ENCODE measurements around the gene ATXN10. TPM values are rescaled to one million over a fixed set of nuclear protein-coding genes. Genes with fewer than 3 reads are reported as not detected.

Gene ATXN10
- total RNA-seq, 2 experiments from 2014 or later = 75.9 to 81.0 TPM

GRCh38 chr22:45636683-45637082, 35.0 kb upstream of the ATXN10 start:
- no peaks in the 10 kb centered on the region for H3K9me3 Mint-ChIP-seq
- H3K27ac Mint-ChIP-seq = no peak overlapping the region
- ATAC-seq (ENCODE audit: low read depth) (no peak), DNase-seq (no peak)
- no peak overlapping the region for H3K4me3 Mint-ChIP-seq
- H3K27me3 Mint-ChIP-seq = peaks cover 63% of the 10 kb centered on the region
- H3K4me1 Mint-ChIP-seq = peaks cover 16% of the 10 kb centered on the region
- H3K36me3 Mint-ChIP-seq = no peaks in the 10 kb centered on the region
- POLR2A ChIA-PET = no interaction called here

- ATAC-seq (ENCODE audit: low read depth) = no peak
- H3K27me3 Mint-ChIP-seq = peaks cover 64% of the 10 kb centered on the region
Observed at GRCh38 chr22:45638197-45638596, 33.4 kb upstream of the ATXN10 start.

GRCh38 chr22:45638834-45639746, 32.5 kb upstream of the ATXN10 start:
- Mint-ChIP-seq H3K27me3 (peaks cover 62% of the 10 kb centered on the region), H3K36me3 (no peaks in the 10 kb centered on the region), H3K27ac (peak overlapping the region; percentile 30), H3K4me3 (peak overlapping the region; percentile 43), H3K4me1 (peaks cover 24% of the 10 kb centered on the region), H3K9me3 (no peaks in the 10 kb centered on the region)
- no peak for DNase-seq
- POLR2A ChIA-PET = no interaction called here
- no peak for ATAC-seq (ENCODE audit: low read depth)

More at GRCh38 chr22:45638197-45638596, 33.4 kb upstream of the ATXN10 start:
- Mint-ChIP-seq H3K27ac (no peak overlapping the region), H3K36me3 (no peaks in the 10 kb centered on the region), H3K4me3 (no peak overlapping the region), H3K9me3 (no peaks in the 10 kb centered on the region), H3K4me1 (peaks cover 23% of the 10 kb centered on the region)
- no peak for DNase-seq
- POLR2A ChIA-PET = interaction anchor here (0.9 kb wide), 1 partner anchor 20 kb away, joined by 3 read pairs; no protein-coding TSS in a partner anchor

DNA sequence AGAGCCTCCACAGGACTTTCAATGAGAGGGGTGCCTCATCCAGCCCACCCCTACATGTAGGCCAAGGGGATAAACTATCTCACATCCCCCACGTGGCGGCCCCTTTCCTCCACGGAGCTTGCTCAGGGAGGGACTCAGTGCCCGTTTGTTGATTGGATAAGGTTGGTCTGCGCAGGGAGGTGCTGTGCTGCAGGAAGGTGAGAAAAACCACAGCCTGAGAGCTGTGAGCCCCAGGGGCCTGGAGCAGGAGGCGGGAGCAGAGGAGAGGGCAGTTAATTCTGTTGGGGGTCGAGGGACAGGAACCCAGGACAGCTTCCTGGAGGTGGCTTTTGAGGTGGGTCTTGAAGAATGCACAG, 31.9 kb upstream of the ATXN10 start:
- Mint-ChIP-seq H3K27ac (peak overlapping the region; percentile 42), H3K9me3 (no peaks in the 10 kb centered on the region), H3K36me3 (no peaks in the 10 kb centered on the region), H3K4me1 (peaks cover 24% of the 10 kb centered on the region), H3K27me3 (peaks cover 66% of the 10 kb centered on the region), H3K4me3 (peak overlapping the region; percentile 43)
- DNase-seq (no peak), ATAC-seq (ENCODE audit: low read depth) (peak; percentile 59)
- POLR2A ChIA-PET = no interaction called here

DNA sequence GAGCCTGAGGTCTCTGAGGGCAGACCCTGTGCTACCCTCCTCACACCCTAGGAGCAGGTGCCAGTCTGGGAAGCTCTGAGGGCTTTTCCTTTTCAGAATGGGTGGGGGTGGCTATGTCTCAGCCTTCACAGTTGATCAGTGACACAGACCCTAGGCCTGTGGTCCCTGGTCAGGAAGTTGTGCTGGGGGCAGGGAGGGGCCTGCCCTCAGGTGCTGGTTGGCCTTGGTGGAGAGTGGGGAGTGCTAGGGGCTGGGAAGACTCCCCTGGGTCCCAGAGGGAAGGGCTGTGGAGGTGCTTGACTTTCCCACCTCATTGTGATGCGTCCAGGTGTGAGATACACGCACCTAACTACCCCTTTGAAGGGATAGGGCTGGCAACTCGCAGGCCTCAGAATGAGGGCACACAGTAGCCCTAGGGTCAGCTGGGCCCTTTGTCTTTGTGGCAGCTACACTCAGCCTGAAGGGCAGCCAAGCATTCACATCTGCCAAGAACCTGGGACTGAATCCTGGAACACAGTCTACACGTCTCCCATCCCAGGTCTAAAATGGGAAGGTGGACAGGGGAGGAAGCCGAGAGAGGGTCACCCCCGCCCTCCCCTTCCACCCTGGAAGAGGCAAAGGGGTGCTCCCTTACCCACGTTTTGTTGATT, 31.2 kb upstream of the ATXN10 start:
- H3K4me3 Mint-ChIP-seq = no peak overlapping the region
- peaks cover 24% of the 10 kb centered on the region for H3K4me1 Mint-ChIP-seq
- DNase-seq (no peak), ATAC-seq (ENCODE audit: low read depth) (peak; percentile 29)
- peaks cover 66% of the 10 kb centered on the region for H3K27me3 Mint-ChIP-seq
- no peaks in the 10 kb centered on the region for H3K36me3 Mint-ChIP-seq
- H3K9me3 Mint-ChIP-seq = no peaks in the 10 kb centered on the region
- POLR2A ChIA-PET = no interaction called here
- H3K27ac Mint-ChIP-seq = no peak overlapping the region

- Mint-ChIP-seq H3K4me1 (peaks cover 28% of the 10 kb centered on the region), H3K27me3 (peaks cover 67% of the 10 kb centered on the region), H3K36me3 (no peaks in the 10 kb centered on the region), H3K4me3 (no peak overlapping the region), H3K27ac (no peak overlapping the region), H3K9me3 (no peaks in the 10 kb centered on the region)
- ATAC-seq (ENCODE audit: low read depth) (no peak), DNase-seq (no peak)
- POLR2A ChIA-PET = no interaction called here
Observed at GRCh38 chr22:45640941-45641621, 30.6 kb upstream of the ATXN10 start.

DNA sequence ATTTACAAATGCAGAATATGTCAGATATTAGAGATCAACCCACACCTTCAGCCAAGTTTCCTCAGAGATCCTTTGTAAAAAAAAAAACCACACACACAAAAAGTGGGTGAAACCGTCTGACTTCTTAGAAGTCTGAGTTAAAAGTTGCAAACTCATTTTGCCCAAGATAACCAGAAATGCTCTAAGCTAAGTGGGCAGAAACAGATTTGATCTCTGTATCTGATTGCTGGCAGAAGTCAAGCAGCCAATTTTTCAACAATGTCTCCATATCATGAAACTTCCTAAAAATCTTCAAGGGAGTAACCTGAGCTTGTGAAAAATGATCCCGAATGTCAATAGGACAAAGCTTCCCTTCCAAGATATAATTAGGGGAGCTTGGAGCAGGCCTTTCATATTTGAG, 28.6 kb upstream of the ATXN10 start:
- no peak overlapping the region for H3K4me3 Mint-ChIP-seq
- H3K4me1 Mint-ChIP-seq = peaks cover 30% of the 10 kb centered on the region
- H3K36me3 Mint-ChIP-seq = no peaks in the 10 kb centered on the region
- no peak overlapping the region for H3K27ac Mint-ChIP-seq
- peaks cover 55% of the 10 kb centered on the region for H3K27me3 Mint-ChIP-seq
- no peaks in the 10 kb centered on the region for H3K9me3 Mint-ChIP-seq
- DNase-seq (no peak), ATAC-seq (ENCODE audit: low read depth) (no peak)
- POLR2A ChIA-PET = no interaction called here

- DNase-seq (no peak), ATAC-seq (ENCODE audit: low read depth) (no peak)
- H3K9me3 Mint-ChIP-seq = no peaks in the 10 kb centered on the region
- no peak overlapping the region for H3K27ac Mint-ChIP-seq
- H3K27me3 Mint-ChIP-seq = peaks cover 43% of the 10 kb centered on the region
- peaks cover 26% of the 10 kb centered on the region for H3K4me1 Mint-ChIP-seq
- H3K36me3 Mint-ChIP-seq = no peaks in the 10 kb centered on the region
- POLR2A ChIA-PET = no interaction called here
- H3K4me3 Mint-ChIP-seq = no peak overlapping the region
Observed at GRCh38 chr22:45644714-45645113, 26.9 kb upstream of the ATXN10 start.

DNA sequence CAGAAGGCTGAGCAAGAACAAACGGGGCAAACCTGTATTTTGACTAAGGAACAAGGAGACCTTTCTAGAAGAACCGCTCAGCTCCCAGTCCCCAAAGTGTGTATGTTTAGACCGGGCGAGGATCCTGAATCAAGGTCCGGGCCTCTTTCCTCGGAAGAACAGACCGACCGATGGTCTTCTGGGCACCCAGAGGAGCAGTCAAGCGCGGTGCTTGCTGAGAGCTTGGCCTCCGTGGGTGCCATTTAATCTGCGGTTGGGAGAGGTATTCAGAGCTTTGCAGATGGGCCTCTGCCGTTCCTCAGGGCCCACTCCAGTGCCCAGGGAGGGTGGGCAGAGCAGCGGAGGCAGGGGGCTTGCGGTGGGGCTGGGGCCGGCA, 26.5 kb upstream of the ATXN10 start:
- Mint-ChIP-seq H3K36me3 (no peaks in the 10 kb centered on the region), H3K4me3 (no peak overlapping the region), H3K4me1 (peaks cover 21% of the 10 kb centered on the region), H3K27me3 (peaks cover 38% of the 10 kb centered on the region), H3K9me3 (no peaks in the 10 kb centered on the region), H3K27ac (no peak overlapping the region)
- POLR2A ChIA-PET = no interaction called here
- ATAC-seq (ENCODE audit: low read depth) (no peak), DNase-seq (no peak)

- no peaks in the 10 kb centered on the region for H3K9me3 Mint-ChIP-seq
- ATAC-seq (ENCODE audit: low read depth) (peak; percentile 94), DNase-seq (peak; percentile 91)
- peaks cover 36% of the 10 kb centered on the region for H3K27me3 Mint-ChIP-seq
- POLR2A ChIA-PET = no interaction called here
- no peaks in the 10 kb centered on the region for H3K36me3 Mint-ChIP-seq
- peak overlapping the region; percentile 45 for H3K27ac Mint-ChIP-seq
- peaks cover 19% of the 10 kb centered on the region for H3K4me1 Mint-ChIP-seq
- H3K4me3 Mint-ChIP-seq = peak overlapping the region; percentile 72
Observed at GRCh38 chr22:45645526-45646414, 25.9 kb upstream of the ATXN10 start.

- no peak for DNase-seq
- Mint-ChIP-seq H3K4me3 (no peak overlapping the region), H3K27ac (no peak overlapping the region), H3K36me3 (no peaks in the 10 kb centered on the region), H3K4me1 (peaks cover 16% of the 10 kb centered on the region), H3K27me3 (peaks cover 20% of the 10 kb centered on the region), H3K9me3 (no peaks in the 10 kb centered on the region)
- no peak for ATAC-seq (ENCODE audit: low read depth)
- POLR2A ChIA-PET = no interaction called here
Observed at GRCh38 chr22:45647532-45648225, 24.0 kb upstream of the ATXN10 start.

- ATAC-seq (ENCODE audit: low read depth) (no peak), DNase-seq (no peak)
- no peaks in the 10 kb centered on the region for H3K36me3 Mint-ChIP-seq
- no peaks in the 10 kb centered on the region for H3K9me3 Mint-ChIP-seq
- POLR2A ChIA-PET = no interaction called here
- no peak overlapping the region for H3K4me3 Mint-ChIP-seq
- H3K4me1 Mint-ChIP-seq = peaks cover 11% of the 10 kb centered on the region
- no peak overlapping the region for H3K27ac Mint-ChIP-seq
- H3K27me3 Mint-ChIP-seq = peaks cover 18% of the 10 kb centered on the region
Observed at GRCh38 chr22:45648301-45649117, 23.1 kb upstream of the ATXN10 start.
